Measurements from ENCODE around the gene TMED8. TPM values are rescaled to one million over a fixed set of nuclear protein-coding genes. Genes with fewer than 3 reads are reported as not detected.

TMED8 gene
- total and polyA plus RNA-seq, 10 of the 15 experiments (the other 5 are each of a cell fraction or from before 2014, with no cell fraction given), result 7.3 to 39.1 (median 26.1) TPM

DNA sequence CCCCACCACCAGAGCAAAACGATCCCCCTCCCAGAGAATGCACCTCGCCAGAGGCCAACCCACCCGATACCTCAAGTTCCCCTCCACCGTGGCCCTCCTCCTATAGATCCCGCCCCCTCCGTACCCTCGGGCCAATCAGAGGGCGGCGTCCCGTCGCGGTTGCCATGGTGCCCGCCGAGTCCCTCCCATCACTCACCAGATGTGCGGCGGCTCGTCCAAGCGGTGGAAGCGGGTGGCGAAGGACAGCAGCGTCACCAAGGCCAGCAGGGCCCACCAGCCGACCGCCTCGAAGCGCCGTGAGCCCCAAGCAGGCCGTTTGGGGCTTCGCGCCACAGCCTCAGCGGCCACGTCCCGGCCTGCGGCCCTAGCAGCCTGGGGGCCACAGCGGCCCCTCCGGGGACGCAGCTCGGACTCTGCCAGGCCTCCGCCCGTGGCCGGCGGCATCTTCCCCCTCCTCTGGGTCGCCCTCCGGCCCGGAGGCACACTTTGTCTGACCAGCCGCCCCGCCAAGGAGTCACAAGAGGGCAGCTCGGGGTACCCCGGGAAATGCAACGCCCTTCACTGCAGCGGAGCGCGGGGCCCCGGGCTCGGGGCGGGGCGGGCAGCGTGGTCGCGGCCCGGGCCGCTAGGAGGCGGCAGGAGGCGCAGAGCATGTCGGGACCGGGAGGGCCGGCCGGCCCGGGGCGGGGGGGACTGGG lies 56.5 kb downstream of the TMED8 start, which contains the start of gene POMT2 (continued):
- TF ChIP-seq PAX5 (IDR thresholded peaks at IDR 0.05; ENCODE audit: borderline replicate concordance, low read depth, low read length) (peak; percentile 3; the same call in 1 of the 2 replicates), TCF3 (IDR thresholded peaks at IDR 0.05; ENCODE audit: borderline replicate concordance, insufficient read depth, low read depth, low read length) (0 out of 2 replicates have a peak, but pooled peaks have one; percentile 17), CHD2 (IDR thresholded peaks at IDR 0.05; ENCODE audit: borderline replicate concordance, low read depth, low read length) (peak; percentile 44; the same call in 1 of the 2 replicates), HDGF (IDR thresholded peaks at IDR 0.05) (peak; percentile 92), MXI1 (IDR thresholded peaks at IDR 0.05; ENCODE audit: low read depth, low read length) (peak; percentile 44), PBX3 (IDR thresholded peaks at IDR 0.05; ENCODE audit: insufficient replicate concordance, low read depth, low read length) (peak; percentile 85), CREB1 (IDR thresholded peaks at IDR 0.05; ENCODE audit: low read depth) (peak; percentile 11; the same call in 1 of the 2 replicates), SREBF1 (IDR thresholded peaks at IDR 0.05; ENCODE audit: low read length) (0 out of 2 replicates have a peak, but pooled peaks have one; percentile 16), EGR1 (IDR thresholded peaks at IDR 0.05; ENCODE audit: borderline replicate concordance in 1 of 2, low read depth in 2 of 2, low read length in 2 of 2) (no peak), NFYB (IDR thresholded peaks at IDR 0.05; ENCODE audit: insufficient read depth, low read depth, low read length) (peak; percentile 77), CBFB (IDR thresholded peaks at IDR 0.05; ENCODE audit: low read depth) (no peak), SIN3A (IDR thresholded peaks at IDR 0.05; ENCODE audit: low read depth, low read length) (peak; percentile 94), ZNF687 (IDR thresholded peaks at IDR 0.05) (peak; percentile 55; the same call in 1 of the 2 replicates)
- TF ChIP-seq, protein P1, sequence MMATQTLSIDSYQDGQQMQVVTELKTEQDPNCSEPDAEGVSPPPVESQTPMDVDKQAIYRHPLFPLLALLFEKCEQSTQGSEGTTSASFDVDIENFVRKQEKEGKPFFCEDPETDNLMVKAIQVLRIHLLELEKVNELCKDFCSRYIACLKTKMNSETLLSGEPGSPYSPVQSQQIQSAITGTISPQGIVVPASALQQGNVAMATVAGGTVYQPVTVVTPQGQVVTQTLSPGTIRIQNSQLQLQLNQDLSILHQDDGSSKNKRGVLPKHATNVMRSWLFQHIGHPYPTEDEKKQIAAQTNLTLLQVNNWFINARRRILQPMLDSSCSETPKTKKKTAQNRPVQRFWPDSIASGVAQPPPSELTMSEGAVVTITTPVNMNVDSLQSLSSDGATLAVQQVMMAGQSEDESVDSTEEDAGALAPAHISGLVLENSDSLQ (IDR thresholded peaks at IDR 0.05), result peak; percentile 96
- TF ChIP-seq, protein P2, sequence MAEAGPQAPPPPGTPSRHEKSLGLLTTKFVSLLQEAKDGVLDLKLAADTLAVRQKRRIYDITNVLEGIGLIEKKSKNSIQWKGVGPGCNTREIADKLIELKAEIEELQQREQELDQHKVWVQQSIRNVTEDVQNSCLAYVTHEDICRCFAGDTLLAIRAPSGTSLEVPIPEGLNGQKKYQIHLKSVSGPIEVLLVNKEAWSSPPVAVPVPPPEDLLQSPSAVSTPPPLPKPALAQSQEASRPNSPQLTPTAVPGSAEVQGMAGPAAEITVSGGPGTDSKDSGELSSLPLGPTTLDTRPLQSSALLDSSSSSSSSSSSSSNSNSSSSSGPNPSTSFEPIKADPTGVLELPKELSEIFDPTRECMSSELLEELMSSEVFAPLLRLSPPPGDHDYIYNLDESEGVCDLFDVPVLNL (IDR thresholded peaks at IDR 0.05; ENCODE audit: low read depth, low read length), result no peak; the same call in 1 of the 2 replicates
- TF ChIP-seq, protein P3, sequence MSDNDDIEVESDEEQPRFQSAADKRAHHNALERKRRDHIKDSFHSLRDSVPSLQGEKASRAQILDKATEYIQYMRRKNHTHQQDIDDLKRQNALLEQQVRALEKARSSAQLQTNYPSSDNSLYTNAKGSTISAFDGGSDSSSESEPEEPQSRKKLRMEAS (IDR thresholded peaks at IDR 0.05; ENCODE audit: low read depth, low read length), result no peak
